ENCODE results near the gene DLL3.

DNA sequence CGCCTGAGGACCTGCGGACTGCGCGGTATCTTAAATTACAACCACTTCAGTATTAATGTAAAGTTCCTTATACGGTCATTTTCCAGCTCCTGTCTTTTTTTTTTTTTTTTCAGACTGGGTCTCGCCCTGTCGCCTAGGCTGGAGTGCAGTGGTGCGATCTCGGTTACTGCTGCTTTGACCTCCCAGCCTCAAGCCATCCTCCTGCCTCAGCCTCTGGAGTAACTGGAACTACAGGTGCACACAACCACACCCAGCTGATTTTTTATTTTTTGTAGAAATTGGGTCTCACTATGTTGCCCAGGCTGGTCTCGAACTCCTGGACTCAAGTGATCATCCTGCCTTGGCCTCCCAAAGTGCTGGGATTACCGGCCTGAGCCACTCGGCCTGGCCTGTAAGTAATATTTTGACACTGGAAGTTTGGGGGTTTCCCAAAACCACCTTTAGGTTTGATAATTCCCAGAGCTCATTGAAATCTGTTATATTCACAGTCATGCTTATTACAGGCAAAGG, 34.3 kb downstream of the DLL3 start:
- TF ChIP-seq CTCF (IDR thresholded peaks at IDR 0.05; ENCODE audit: poor library complexity) (no peak), EZH2phosphoT487 (IDR thresholded peaks at IDR 0.05; ENCODE audit: low read depth, severe bottlenecking, unreplicated experiment) (no peak)

Data from hepatocyte (in vitro differentiated cells).